Stimulated activated CD8-positive, alpha-beta memory T cell treated with anti-CD3 and anti-CD28 coated beads, Interleukin-15, amount 100 ng/mL, for 1 hour (primary cell): ENCODE data around the gene RLF.
A peak's percentile ranks its signal among the peaks of the same experiment; 100 is the strongest.

Source experiments
- DNase-seq: peaks from one replicate; pipeline ENCODE4 v3.0.0-alpha.2; 2020; ENCODE audit warnings: low read depth

Gene RLF

DNA sequence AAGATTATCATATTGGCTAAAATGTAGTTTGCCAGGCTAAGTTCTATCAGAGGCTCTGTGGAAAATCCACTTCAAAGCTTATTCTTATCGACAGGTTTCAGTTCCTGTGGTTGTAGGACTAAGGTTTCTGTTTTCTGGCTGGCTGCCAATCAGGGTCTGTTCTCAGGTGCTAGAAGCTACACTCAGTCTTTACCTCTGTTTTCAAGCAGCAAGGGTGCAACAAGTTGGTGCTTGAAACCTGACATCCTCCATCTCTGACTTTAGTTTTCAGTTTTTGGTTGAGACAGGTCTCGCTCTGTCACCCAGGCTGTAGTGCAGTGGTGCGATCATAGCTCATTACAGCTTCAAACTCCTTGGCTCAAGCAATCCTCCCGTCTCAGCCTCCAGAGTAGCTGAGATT is 71.3 kb downstream of the RLF start:
- DNase-seq: peak; percentile 15

DNA sequence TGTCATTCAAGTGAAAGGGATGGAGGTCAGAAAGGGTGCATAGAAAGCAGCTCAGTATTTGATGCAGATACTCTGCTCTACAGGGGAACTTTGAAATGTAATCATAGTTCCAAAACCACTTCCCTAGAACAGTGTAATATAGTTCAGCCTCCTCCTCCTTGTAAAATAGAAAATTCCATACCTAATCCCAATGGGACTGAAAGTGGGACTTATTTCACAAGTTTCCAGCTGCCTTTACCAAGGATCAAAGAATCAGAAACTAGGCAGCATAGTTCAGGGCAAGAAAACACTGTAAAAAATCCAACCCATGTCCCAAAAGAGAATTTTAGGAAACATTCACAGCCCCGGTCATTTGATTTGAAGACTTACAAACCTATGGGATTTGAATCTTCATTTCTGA is 78.4 kb downstream of the RLF start:
- no peak for DNase-seq

DNA sequence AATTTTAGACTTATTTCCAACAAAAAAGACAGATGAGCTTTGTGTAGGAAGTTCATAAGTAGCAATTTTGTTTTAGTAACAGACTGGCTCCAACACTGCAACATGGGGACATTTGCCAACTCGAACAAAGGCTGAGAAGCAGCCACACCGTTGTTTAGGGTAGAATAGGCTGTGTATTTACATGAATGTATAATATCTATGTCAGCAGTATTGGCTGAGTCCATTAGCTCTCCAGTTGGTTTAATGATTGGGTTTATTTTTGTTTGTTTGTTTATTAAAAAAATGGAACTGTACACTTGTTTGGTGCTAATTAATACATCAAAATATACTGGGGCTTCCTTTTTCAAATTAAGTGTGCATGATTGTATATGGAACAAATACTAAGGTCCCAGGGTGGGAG is 79.2 kb downstream of the RLF start:
- DNase-seq: no peak

DNA sequence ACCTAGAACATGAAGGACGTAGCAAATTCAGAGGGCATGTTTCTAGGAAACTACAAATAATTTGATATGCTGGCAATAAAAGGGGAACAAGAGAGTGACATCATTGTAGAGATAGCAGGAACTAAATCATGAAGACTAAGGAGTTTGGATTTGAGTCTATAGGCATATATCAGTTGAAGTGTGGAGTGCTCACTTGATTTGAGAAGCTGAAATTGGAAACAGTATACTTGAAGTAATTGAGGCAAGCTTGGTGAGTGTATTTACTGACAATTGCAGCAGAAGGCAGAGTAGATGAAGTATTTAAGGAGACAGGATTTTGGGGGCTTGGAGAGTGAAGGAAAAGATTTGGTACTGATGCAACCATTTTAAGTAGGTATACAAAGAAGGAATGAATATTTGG is 80.2 kb downstream of the RLF start:
- DNase-seq: no peak

DNA sequence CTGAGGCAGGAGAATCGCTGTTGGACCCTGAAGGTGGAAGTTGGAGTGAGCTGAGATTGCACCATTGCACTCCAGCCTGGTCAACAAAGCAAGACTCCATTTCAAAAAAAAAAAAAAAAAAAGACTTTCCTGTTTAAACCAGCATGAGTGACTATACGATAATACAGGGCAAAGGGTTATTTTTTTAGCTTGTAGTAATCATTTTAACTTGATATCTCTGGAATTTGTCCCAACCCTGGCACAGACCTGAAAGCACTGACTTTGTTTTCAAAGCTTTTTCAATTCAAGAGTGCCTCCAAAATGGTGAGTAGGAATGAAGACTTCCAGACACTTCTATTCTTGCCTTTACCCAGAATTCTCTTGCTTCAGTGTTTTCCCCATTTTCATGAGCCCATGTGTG is 82.2 kb downstream of the RLF start:
- no peak for DNase-seq

DNA sequence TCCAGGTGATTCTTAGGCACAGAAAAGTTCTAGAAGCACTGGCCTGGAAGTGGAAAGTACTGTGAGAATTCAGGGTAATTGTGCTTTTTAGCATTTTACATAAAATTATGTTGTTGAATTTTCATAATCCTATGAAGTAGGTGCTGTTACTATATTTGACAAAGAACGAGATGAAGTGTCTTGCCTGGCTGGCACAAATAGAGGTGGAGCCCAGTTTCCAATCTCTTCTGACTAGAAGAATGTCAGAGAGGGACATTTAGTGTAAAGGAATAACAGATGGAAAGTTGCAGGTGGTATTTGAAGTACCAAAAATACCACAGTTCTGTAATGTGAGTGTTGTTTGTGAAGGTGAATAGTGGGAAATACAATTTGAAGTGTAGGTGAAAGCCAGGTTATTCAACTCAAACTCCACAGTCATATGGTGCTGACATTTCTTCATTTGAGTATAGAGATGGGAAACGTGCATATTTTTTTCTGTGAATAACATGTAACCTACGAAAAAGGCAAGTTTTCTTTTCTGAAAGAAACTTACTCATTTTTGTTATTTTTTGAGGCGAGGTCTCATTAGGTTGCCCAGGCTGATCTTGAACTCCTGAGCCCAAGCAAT is 83.1 kb downstream of the RLF start:
- DNase-seq: no peak

DNA sequence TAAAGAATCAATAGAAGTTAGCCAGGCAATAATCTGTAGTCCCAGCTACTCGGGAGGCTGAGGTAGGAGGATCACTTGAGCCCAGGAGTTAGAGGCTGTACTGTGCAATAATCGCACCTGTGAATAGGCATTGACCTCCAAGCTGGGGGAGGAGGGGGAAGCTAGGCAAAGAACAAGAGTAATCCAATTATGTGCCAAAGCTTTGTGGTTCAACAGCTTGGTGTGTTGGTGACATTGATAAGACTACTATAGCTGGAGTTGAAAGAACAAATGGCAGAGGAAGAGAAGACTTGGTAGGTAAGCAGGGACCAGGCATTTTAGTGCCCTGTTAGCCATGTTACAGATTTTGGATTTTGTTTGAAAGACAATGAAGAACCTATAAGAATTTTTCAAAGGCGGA is 84.5 kb downstream of the RLF start:
- DNase-seq: no peak

DNA sequence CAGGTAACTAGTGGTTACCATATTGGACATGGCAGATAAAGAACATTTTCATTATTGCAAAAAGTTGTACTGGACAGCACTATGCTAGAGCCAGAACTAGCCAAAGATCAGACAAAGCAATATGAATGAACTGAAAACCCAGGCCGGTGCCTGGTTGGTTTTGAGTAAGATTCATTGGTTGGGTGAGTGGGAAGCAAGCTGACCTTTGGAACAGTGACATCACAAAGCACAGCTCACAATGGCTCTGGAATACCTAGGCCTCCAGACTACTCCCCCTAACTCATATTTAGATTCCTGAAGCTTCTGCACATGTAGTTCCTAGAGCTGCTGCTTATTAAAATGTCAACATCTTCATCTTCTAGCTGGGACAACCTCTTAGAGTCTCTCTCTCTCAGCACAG is 86.5 kb downstream of the RLF start, which contains the start of gene TMCO2:
TMCO2 (plus strand) TSS at position 283 of the 400 bp plus-strand sequence; CDS start at position 340, 57 bp downstream.
- no peak for DNase-seq

DNA sequence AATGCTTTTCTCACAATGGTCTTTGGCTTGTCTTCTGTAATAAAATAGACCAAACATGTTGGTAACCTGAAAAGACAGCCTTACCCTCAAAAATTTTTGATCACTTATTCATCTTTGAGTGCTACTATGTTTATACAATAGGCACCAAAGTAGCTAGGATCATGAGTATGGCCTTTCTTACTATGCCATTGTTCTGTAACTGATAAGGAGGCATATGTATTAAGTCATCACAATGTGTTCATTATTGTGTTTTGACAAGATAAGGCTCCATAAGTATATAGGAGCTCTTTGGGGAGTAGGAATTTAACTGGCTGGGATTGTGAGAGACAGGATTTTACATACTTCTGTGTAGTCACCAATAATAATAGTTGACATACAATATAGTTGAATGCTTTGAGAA is 87.2 kb downstream of the RLF start:
- no peak for DNase-seq

DNA sequence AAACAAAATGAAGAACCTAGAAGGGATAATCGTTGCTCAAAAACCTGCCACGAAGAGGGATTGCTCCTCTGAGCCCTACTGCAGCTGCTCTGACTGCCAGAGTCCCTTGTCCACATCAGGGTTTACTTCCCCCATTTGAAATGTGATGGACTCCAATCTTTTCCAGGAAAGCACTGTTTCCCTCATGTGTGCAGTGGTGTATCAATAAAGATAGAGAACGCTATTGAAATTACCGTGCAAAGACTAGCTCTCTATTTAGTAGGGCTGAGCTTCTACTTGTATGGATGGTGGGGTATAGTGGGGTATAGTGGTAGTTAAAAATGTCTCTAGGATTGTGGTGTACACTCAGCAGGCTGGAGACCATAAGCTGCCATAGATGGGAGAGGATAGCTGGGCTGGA is 90.3 kb downstream of the RLF start:
- DNase-seq: no peak

DNA sequence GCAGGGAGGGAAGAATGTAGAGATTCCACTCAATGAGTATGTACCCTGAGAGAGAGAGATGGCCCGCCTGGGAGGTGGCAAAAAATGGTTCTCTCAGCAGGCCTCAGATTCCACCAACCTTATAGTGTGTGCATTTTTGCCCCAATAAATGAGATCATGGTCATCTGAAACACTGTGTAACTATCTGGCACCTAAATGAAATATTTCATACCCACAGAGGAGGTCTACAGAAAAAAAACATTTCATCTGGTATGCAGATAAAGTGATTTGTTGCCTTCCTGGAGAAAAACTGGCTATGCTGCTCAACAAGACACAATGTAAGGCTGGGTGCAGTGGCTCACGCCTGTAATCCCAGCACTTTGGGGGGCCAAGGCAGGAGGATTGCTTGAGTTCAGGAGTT is 91.4 kb downstream of the RLF start:
- DNase-seq: no peak

DNA sequence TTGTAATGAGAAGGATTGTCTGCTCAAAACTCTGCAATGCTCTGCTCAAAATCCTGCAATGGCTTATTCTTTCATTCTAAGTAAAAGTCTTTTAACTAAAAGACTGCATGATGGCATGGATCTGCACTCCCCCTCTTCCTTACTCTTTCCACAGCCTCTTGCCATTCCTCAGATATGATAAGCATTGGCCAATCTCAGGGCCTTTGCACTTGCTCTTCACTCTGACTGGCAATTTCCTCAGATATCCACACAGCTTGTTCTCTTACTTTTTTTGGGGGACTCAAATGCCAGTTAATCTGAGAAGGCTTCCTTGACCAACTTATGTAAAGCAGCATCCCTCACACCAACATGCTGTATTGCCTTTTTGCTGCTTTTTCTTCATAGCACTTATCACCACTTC is 94.0 kb downstream of the RLF start:
- no peak for DNase-seq

DNA sequence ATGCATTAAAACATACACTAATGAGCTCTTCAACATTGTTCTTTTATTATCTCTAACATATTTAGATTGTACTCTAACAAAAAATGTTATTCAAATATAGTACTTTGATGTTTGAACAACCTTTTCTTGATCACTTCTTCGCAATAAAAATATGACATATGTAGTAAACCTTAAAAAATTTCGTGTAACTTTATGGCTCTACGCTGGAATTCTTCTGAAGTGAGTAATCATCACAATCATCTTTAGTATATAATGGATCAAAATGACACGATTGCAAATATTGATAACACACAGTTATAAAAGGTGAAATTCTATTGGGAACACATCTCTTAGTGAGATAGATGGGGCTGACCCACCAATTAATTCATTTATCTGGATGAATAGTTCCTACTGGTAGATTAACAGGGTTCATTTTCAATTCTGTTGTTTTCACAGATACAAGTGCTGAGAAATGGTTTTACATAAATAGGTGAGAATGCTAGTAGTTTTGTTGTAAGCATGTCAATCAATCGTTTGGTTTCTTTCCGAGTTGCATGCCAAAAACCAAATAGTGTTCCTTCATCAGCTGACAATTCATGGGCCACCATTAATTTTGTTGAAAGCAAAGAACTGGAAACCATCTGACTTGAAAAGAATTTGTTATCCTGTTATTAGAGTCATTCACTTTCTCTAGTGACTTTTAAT is 95.4 kb downstream of the RLF start:
- no peak for DNase-seq

DNA sequence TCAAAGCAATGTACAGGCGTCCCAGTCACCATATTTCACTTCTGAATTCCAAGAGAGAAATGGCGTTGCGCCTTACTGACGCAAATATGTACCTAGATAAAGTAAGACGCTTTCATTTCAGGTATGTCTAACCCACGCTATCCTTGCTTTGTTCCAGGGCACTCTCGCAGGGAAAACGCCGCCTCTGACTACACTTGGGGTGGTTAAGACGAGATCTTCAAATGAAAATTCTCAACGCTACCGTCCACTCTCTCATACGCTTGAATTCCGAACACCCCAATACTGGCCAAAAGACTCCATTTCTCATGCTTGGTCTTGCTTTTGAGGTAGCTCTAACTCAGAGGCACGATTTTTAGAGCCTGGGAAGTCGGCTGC is 96.1 kb downstream of the RLF start:
- no peak for DNase-seq

DNA sequence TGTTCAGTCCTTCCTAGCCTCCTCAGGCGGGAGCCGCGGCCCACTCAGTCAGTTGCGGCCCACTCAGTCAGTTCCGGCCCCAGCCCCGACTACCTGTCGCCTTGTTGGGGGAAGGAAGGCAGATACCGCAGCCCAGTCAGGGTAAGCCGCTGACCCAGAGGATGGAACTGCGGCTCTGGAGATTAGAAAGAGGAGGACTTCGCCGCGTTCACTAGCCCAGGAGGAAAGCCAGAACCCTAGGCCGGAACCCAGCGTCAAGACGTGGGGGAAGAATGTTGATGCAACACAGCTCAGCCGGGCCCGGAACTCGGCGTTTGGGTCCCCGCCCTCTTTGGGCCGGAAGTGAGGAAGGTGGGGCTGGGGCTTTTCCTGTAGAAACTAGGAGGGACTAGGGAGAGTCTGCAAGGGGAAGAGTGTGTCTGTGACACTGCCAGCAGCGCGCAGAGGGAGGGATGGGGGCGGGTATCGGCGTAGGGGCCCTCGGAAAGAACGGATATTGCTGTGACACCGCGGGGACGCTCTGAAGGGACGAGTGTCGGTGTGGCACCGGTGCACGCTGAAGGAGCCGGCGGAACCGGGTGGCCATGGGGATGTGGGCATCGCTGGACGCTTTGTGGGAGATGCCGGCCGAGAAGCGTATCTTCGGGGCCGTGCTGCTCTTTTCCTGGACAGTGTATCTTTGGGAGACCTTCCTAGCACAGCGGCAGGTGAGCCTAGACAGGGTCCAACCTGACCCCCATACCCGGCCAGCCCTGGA is 96.7 kb downstream of the RLF start, which contains the start of gene ZMPSTE24:
ZMPSTE24 (plus strand) TSS at position 549 of the 757 bp plus-strand sequence; CDS start at position 585, 36 bp downstream.
- peak; percentile 90 for DNase-seq

DNA sequence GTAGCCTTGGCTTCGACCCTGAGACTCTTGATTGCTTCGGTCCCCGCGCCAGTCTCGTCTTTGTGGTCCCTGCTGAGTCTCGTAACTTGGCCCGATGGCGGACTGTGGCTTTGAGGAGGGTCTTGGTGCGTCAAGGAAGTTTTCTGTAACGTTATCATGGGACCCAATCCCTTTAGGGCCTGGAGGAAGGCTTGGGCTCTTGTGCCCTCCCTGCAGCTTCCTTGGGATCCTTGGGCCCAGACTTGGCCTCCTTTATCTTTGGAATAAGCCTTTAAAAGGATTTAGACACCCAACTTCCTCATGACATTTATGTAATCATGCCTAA is 97.2 kb downstream of the RLF start:
- no peak for DNase-seq

DNA sequence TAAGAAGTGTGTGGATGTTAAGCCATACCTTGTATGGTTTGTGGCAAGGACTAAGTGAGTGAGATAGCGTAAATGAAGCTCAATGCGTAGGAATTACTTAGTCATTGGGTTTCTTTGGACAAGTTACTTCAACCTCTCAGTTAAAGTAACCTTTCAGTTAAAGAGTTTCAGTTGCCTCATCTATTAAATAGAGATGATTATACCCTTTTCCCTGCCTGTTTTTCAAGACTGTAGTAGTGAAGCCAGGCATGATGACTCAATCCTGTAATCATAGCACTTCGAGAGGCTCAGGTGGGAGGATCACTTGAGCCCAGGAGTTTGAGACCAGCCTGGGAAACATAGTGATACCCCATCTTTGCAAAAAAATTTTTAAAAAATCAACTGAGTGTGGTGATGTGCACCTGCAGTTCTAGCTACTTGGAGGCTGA is 103.2 kb downstream of the RLF start:
- DNase-seq: no peak

DNA sequence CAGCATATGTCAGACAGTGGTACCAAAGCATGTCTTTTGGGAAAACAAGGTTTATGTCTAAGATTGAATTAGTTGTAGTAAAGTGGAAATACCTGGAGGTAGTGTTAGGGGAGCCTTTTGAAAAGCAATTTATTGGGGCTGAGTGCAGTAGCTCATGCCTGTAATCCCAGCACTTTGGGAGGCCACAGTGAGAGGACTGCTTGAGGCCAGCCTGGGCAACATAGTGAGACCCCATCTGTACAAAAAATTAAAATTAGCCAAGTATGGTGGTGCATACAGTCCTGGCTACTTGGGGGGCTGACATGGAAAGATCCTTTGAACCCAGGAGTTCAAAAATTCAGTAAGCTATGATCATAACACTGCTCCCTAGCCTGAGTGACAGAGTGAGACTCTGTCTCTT is 104.1 kb downstream of the RLF start:
- DNase-seq: no peak

DNA sequence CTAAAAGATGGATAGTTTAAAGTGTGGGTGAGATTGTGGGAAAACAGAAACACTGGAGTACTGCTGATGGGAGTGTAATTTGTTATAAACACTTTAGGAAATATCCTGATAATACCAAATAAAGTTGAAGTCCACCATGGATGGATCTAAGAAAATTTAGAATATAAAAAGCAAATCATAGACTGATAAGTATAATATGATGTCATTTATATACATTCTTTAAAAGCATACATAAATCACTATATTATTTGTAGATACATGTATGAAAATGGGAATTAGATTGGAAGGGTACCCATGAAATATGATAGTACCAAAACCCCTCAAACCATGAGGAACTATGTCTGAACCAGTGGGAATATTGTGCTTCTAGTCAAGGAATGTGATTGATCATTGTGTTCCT is 104.7 kb downstream of the RLF start:
- no peak for DNase-seq

DNA sequence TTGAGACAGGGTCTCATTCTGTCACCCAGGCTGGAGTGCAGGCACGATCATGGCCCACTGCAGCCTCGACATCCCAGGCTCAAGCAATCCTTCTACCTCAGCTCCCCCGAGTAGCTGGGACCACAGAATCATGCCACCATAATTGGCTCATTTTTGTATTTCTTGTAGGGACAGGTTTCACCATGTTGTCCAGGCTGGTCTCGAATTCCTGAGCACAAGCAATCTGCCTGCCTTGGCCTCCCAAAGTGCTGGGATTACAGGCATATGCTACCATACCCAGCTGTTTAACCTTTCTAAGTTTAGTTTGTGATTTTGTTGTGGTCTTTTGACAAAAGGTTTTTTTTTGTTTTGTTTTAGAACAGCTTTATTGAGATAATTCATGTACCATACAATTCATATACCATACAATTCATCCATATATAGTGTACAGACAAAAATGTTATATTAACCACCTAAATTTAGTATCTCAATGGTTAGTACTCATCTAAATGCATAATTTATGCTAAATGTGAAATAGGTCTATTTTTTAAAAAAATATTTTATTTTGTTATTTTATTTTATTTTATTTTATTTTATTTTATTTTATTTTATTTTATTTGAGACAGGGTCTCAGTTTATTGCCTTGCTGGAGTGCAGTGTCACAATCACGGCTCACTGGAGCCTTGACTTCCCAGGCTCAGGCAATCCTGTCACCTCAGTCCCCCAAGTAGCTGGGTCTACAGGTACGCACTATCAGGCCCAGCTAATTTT is 105.8 kb downstream of the RLF start:
- no peak for DNase-seq

DNA sequence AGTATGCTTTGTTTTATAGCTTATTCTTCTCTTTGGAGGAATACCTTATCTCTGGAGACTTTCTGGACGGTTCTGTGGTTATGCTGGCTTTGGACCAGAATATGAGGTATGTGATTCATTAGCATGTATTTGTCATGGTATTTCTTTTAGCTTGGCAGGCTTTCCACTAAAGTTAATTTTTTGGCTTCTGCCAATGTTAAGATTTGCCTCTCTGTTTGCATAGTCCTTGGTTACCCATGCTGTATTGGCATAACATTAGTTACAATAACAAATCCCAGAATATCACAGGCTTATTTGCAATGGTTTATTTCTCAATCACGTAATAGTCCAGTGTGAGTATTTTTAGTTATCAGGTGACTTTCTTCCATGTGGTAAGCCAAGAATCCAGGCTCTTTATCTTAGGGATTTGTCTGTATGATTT is 106.6 kb downstream of the RLF start:
- no peak for DNase-seq

DNA sequence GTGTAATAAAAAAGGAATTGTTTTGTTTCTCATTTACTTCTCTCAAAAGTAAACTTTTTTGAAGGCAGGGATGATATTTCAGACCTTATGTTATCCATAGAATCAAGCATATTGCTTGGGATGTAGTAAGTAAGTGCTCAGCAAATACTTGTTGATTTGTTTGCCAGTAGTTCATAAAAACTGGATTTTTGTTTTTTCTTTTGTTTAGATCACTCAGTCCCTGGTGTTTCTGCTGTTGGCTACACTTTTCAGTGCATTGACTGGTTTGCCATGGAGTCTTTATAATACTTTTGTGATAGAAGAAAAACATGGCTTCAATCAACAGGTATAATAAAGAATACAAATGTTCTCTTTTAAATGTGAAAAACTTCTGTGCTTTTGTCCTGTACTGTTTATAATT is 107.0 kb downstream of the RLF start:
- DNase-seq: no peak
